MCF 10A (cell line): ENCODE results near the gene CELA3B. TPM values are rescaled to one million over a fixed set of nuclear protein-coding genes. Genes with fewer than 3 reads are reported as not detected.
"Not testable (repeated sequence)": the region's sequence is repeated elsewhere in the genome, so short reads cannot be mapped to it uniquely, and the experiment has no call there.

Experiments
- BruUV-seq: library from RNA; stranded (reverse); fragments of 400-500 nt; replicated peaks from 2 replicates; lab custom pipeline; 2021; lab: Mats Ljungman, UMichigan
- CTCF ChIA-PET: fragments of 300-600 bp; sonication (Branson Sonifier 250); formaldehyde crosslinking; extraction: SDS; loops from one replicate; lab custom pipeline; 2021; ENCODE audit warnings: antibody characterized with exemption, inconsistent platforms; lab: Yijun Ruan, JAX
- POLR2A ChIA-PET: fragments of 300-600, 350-650 bp; sonication (Branson Sonifier 250); formaldehyde crosslinking; extraction: SDS; loops from one replicate; lab custom pipeline; 2020; ENCODE audit warnings: antibody characterized with exemption, inconsistent platforms; lab: Yijun Ruan, JAX
- DNase-seq: peaks from one replicate; pipeline ENCODE4 v3.0.0-alpha.2; 2018; ENCODE audit not compliant: unreplicated experiment
- H3K27ac Mint-ChIP-seq: one replicate; pipeline ENCODE4 v1.8.0; 2022; ENCODE audit warnings: mild to moderate bottlenecking, low read depth, mixed read lengths; ENCODE audit not compliant: unreplicated experiment
- H3K27me3 Mint-ChIP-seq: one replicate; pipeline ENCODE4 v1.8.0; 2022; ENCODE audit warnings: mixed read lengths; ENCODE audit not compliant: insufficient read depth, unreplicated experiment
- H3K36me3 Mint-ChIP-seq: one replicate; pipeline ENCODE4 v1.8.0; 2022; ENCODE audit warnings: mild to moderate bottlenecking, moderate library complexity, mixed read lengths; ENCODE audit not compliant: insufficient read depth, unreplicated experiment
- H3K4me1 Mint-ChIP-seq: one replicate; pipeline ENCODE4 v1.8.0; 2022; ENCODE audit warnings: mixed read lengths; ENCODE audit not compliant: insufficient read depth, unreplicated experiment
- H3K4me3 Mint-ChIP-seq: one replicate; pipeline ENCODE4 v1.8.0; 2022; ENCODE audit warnings: mild to moderate bottlenecking, moderate library complexity, mixed read lengths; ENCODE audit not compliant: unreplicated experiment
- H3K9me3 Mint-ChIP-seq: one replicate; pipeline ENCODE4 v1.8.0; 2022; ENCODE audit warnings: mixed read lengths; ENCODE audit not compliant: unreplicated experiment
- intact Hi-C: fragments of 100-400 bp; cut with micrococcal nuclease; formaldehyde crosslinking; loops from 2 replicates; pipeline ENCODE4 v1.14.1; 2022
- total RNA-seq: library from RNA; stranded (reverse); gene quantifications from 2 replicates; pipeline ENCODE4 v1.2.3, GENCODE V29; 2022

The CELA3B gene
- total RNA-seq, 1 experiment from 2014 or later = not detected

DNA sequence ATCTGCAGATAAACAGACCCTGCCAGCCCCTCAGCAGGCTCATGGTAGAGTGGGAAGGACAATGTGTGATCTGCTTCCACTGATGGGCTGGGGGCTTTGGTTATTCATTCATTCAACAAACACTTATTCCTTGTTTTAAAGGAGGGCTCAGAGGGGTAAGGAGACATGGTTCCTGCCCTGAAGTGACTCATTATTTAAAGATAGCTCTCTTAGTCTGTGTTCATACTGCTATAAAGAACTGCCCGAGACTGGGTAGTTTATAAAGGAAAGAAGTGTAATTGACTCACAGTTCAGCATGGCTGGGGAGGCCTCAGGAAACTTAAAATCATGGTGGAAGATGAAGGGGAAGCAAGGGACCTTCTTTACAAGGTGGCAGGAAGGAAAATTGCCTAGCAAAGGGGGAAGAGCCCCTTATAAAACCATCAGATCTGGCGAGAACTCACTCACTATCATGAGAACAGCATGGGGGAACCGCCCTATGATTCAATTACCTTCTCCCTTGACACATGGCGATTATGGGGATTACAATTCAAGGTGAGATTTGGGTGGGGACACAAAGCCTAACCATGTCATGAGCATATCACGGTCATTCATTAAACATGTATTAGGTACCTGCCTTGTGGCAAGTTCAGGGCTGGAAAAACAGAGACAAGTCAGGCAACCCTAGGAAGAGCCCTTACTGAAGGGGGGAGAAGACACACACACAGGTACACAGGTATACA, 13.0 kb downstream of the CELA3B start:
- CTCF ChIA-PET, POLR2A ChIA-PET, H3K4me1 Mint-ChIP-seq, H3K4me3 Mint-ChIP-seq, BruUV-seq, DNase-seq, H3K36me3 Mint-ChIP-seq, intact Hi-C loops, H3K9me3 Mint-ChIP-seq, H3K27me3 Mint-ChIP-seq, H3K27ac Mint-ChIP-seq: not testable (repeated sequence)

DNA sequence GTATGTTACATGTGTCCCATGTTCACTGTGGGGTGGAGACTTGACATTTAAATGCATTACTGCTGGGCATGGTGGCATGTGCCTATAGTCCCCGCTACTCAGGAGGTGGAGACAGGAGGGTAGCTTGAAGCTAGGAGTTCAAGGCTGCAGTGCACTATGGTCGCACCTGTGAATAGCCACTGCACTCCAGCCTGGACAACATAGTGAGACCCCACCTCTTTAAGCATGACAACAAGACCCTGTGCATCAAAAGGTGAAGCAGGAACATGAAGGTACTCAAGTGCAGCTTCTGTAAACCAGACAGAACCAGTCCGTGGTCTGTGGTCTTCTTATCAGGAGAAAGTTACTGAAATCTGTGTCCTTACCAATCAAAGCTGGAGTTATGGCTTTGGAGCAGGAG, 15.4 kb downstream of the CELA3B start:
- H3K4me3 Mint-ChIP-seq, intact Hi-C loops, H3K27me3 Mint-ChIP-seq, BruUV-seq, H3K27ac Mint-ChIP-seq, H3K9me3 Mint-ChIP-seq, DNase-seq, POLR2A ChIA-PET, H3K36me3 Mint-ChIP-seq, H3K4me1 Mint-ChIP-seq: not testable (repeated sequence)
- CTCF ChIA-PET = interaction anchor here (0.6 kb wide), 1 partner anchor 9 kb away, joined by 3 read pairs; no protein-coding TSS in a partner anchor

GRCh38 chr1:21994716-21995115, 17.9 kb downstream of the CELA3B start:
- H3K27ac Mint-ChIP-seq, H3K36me3 Mint-ChIP-seq, POLR2A ChIA-PET, H3K4me3 Mint-ChIP-seq, H3K27me3 Mint-ChIP-seq, BruUV-seq, H3K9me3 Mint-ChIP-seq, H3K4me1 Mint-ChIP-seq, intact Hi-C loops, DNase-seq: not testable (repeated sequence)
- CTCF ChIA-PET = interaction anchor here (0.6 kb wide), 1 partner anchor 626 kb away, joined by 3 read pairs; no protein-coding TSS in a partner anchor

- H3K36me3 Mint-ChIP-seq, DNase-seq, intact Hi-C loops, CTCF ChIA-PET, H3K4me1 Mint-ChIP-seq, H3K4me3 Mint-ChIP-seq, H3K27ac Mint-ChIP-seq, H3K27me3 Mint-ChIP-seq, BruUV-seq, H3K9me3 Mint-ChIP-seq, POLR2A ChIA-PET: not testable (repeated sequence)
Observed at GRCh38 chr1:21996663-21996970, 19.8 kb downstream of the CELA3B start.

DNA sequence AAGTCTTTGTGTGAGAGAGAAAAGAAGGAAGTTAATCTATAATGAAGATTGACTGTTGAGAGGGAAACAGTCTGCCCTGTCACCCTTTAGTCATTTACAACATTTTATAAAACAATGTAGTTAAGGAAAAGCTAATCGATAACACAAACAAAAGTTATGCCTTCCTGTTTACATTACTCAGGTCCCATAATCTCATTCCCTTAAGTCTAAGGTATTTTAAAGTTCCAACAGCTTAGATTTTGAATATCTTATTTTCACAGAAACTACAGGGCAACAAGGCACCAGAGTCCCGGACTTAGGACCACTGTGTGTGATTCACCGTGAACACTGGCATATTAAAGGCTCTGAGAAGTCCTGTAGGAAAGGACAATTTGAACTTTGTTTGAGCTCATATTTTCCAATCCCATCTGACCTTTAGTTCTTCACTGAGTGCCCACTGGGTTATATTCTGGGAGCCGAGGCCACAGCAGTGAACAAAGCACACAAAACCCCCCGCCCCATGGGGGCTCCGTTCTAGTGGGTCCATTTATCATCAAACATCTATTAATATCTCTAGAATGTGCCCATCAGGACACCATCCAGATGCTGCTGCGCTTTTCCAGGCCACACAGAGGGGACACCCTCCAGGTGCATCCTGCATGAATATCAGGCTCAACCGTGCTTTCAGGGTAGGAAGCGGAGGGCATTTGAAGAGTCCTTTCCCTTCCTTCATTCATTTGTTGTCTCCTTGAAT, 21.2 kb downstream of the CELA3B start:
- BruUV-seq, DNase-seq, H3K27me3 Mint-ChIP-seq, intact Hi-C loops, H3K9me3 Mint-ChIP-seq, H3K36me3 Mint-ChIP-seq, H3K27ac Mint-ChIP-seq, H3K4me1 Mint-ChIP-seq, H3K4me3 Mint-ChIP-seq: not testable (repeated sequence)
- CTCF ChIA-PET = interaction anchor here (0.7 kb wide), 1 partner anchor 730 kb away, joined by 3 read pairs; no protein-coding TSS in a partner anchor
- POLR2A ChIA-PET = interaction anchor here (0.6 to 0.8 kb wide), 2 partner anchors 134 to 1793 kb away, joined by 3 read pairs; partner anchors contain the start of gene LYPLA2

- H3K27ac Mint-ChIP-seq, H3K9me3 Mint-ChIP-seq: not testable (repeated sequence)
Observed at GRCh38 chr1:21998624-21999294, 21.9 kb downstream of the CELA3B start.

GRCh38 chr1:21999645-22000044, 22.8 kb downstream of the CELA3B start:
- BruUV-seq, CTCF ChIA-PET, intact Hi-C loops, H3K27ac Mint-ChIP-seq, H3K27me3 Mint-ChIP-seq, POLR2A ChIA-PET, H3K4me3 Mint-ChIP-seq, H3K36me3 Mint-ChIP-seq, H3K4me1 Mint-ChIP-seq, H3K9me3 Mint-ChIP-seq: not testable (repeated sequence)
- DNase-seq = peak; percentile 27

More at GRCh38 chr1:21998624-21999294, 21.9 kb downstream of the CELA3B start:
- H3K4me3 Mint-ChIP-seq, H3K36me3 Mint-ChIP-seq, POLR2A ChIA-PET, BruUV-seq, CTCF ChIA-PET, H3K27me3 Mint-ChIP-seq, intact Hi-C loops, H3K4me1 Mint-ChIP-seq, DNase-seq: not testable (repeated sequence)
